ENCODE measurements around the gene CNR1.

The CNR1 gene

DNA sequence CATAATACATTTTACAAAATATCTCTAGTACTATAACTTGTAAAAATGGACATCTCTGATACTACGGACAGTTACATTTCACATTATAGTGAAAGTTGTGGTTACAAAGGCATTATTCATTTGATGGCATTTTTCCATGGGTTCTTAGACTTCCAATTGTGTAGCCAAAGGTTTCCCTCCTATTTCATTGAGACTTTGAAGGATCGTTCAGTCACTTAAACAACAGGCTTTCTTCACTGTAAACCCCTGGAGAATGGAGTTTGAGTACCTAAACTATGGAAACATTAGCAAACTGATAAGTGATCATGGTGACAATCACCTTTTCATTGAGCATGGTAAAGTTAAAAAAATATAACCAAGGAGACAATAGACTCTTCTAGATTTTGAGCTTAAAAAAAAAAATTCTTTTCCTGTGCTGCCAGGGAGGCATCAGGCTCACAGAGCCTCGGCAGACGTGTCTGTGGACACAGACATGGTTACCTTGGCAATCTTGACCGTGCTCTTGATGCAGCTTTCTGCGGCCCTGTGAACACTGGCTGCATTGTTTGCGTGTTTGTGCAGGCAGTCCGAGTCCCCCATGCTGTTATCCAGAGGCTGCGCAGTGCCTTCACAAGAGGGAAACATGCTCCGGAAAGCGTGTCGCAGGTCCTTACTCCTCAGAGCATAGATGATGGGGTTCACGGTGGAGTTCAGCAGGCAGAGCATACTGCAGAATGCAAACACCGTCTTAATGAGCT, 22.6 kb downstream of the CNR1 start:
- no peak for DNase-seq

DNA sequence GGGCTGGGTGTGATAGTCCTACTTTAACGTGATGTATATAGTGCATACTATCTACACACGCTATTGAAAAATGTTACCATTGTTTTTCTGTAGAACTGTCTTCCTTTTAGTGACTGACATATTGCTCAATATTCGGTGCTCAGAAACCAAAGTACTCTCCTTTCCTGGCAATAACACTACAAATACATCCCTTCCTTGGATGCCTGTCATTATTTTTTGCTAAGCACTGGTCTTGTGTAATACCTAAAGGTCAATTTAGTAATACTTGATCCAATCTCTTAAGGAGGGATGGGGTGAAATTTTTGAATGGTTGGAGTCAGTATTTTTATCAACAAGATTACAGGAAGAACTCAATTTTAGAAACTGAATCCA, 23.9 kb downstream of the CNR1 start:
- DNase-seq = no peak

GRCh38 chr6:88141561-88142296, 24.4 kb downstream of the CNR1 start:
- no peak for DNase-seq

GRCh38 chr6:88137915-88138314, 28.2 kb downstream of the CNR1 start:
- DNase-seq = no peak

GRCh38 chr6:88135578-88136114, 30.5 kb downstream of the CNR1 start:
- no peak for DNase-seq

GRCh38 chr6:88134575-88134974, 31.6 kb downstream of the CNR1 start:
- no peak for DNase-seq

DNA sequence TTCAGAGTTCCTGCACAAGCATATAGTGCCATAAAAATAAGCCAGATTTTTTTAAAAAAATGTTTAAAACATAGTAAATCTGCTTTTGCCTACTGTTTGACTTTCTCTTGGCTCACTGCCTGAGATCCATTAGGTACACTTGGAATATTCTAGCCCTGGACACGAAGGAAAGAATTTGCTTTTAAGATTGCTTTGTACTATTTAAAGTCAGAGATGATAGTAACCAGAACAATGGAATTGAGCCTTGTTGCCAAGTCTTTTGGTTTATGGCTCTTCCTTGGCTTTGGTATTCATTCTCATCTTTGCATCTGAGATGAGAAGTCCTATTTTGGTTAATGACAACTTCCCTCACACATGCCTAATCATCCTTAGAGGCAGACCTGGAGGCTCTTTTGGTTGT, 32.4 kb downstream of the CNR1 start:
- DNase-seq = no peak

DNA sequence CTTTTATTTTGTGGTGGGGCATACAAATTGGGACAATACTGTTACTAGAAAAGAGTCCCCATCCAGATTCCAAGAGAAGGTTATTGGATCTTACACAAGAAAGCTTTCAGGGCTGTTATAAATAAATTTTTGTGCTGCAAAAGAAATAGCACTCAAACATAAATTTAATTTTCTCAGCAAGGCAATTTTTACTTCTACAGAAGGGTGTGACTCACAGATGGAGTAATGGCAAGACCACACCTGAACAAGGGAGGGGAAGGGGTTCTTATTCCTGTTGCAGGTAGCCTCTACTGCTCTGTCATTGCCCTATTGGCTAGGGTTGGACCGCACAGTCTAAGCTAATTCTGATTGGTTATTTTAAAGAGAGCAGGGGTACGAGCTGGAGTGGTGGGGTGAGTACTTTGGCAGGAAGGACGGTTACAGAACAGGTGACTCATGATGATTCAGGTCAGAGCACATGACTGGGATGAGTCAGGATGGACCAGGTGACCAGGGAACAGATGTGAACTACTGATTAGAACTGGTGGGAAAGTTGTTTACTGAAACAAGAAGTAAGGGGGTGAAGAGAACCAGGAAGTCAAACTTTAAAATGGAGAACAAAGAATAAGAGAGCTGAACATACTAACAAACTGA, 41.1 kb downstream of the CNR1 start:
- no peak for DNase-seq

GRCh38 chr6:88120635-88121034, 45.5 kb downstream of the CNR1 start:
- no peak for DNase-seq

GRCh38 chr6:88119769-88120168, 46.4 kb downstream of the CNR1 start:
- DNase-seq = no peak

- no peak for DNase-seq
These were observed 49.9 kb downstream of the CNR1 start for GRCh38 chr6:88116276-88116675.

- DNase-seq = no peak
These were observed 50.8 kb downstream of the CNR1 start for GRCh38 chr6:88115307-88115706.

- no peak for DNase-seq
These were observed 51.3 kb downstream of the CNR1 start for GRCh38 chr6:88114838-88115237.

GRCh38 chr6:88111991-88112390, 54.2 kb downstream of the CNR1 start:
- no peak for DNase-seq

GRCh38 chr6:88107241-88107640, 58.9 kb downstream of the CNR1 start:
- no peak for DNase-seq

GRCh38 chr6:88105741-88106340, 60.3 kb downstream of the CNR1 start:
- no peak for DNase-seq

Data from T-helper 1 cell (primary cell).